ENCODE data around the gene IL1RAPL1. TPM values are rescaled to one million over a fixed set of nuclear protein-coding genes. Genes with fewer than 3 reads are reported as not detected.

Gene IL1RAPL1
- total RNA-seq, 2 experiments from 2014 or later, result not detected

- ChIA-PET CTCF (no interaction called here), POLR2A (no interaction called here)
- Histone ChIP-seq H3K4me1 (ENCODE audit: insufficient read depth, low read length) (no peaks in the 10 kb centered on the region), H3K27ac (ENCODE audit: low read depth in 1 of 2, low read length in 2 of 2) (no peak overlapping the region), H3K9me3 (ENCODE audit: control insufficient read depth in 1 of 2, insufficient read depth in 1 of 2, low read length in 2 of 2) (no peaks in the 10 kb centered on the region), H3K4me3 (ENCODE audit: low read length) (no peak overlapping the region), H3K36me3 (ENCODE audit: insufficient read depth, low read length) (no peaks in the 10 kb centered on the region), H3K27me3 (ENCODE audit: control insufficient read depth in 1 of 2, insufficient read depth in 2 of 2, low read length in 2 of 2) (no peaks in the 10 kb centered on the region)
- no peak overlapping the region for H3K27ac Mint-ChIP-seq
- DNase-seq, result no peak
- H3K27me3 Mint-ChIP-seq, result no peaks in the 10 kb centered on the region
- H3K36me3 Mint-ChIP-seq (ENCODE audit: low read depth), result no peaks in the 10 kb centered on the region
- H3K4me3 Mint-ChIP-seq, result no peak overlapping the region
- intact Hi-C loops (cut with DNase I, micrococcal nuclease), result no loop called here
- H3K9me3 Mint-ChIP-seq, result no peaks in the 10 kb centered on the region
- ATAC-seq (ENCODE audit: poor library complexity), result no peak
- no peaks in the 10 kb centered on the region for H3K4me1 Mint-ChIP-seq (ENCODE audit: low read depth)
- no peak for TF ChIP-seq CTCF (IDR thresholded peaks at IDR 0.05)
Measured at GRCh38 chrX:29890004-29890403, 1302.8 kb downstream of the IL1RAPL1 start.

GRCh38 chrX:29890646-29891200 lies 1303.5 kb downstream of the IL1RAPL1 start:
- no peak overlapping the region for H3K4me3 Mint-ChIP-seq
- Histone ChIP-seq H3K27ac (ENCODE audit: low read depth in 1 of 2, low read length in 2 of 2) (no peak overlapping the region), H3K36me3 (ENCODE audit: insufficient read depth, low read length) (no peaks in the 10 kb centered on the region), H3K27me3 (ENCODE audit: control insufficient read depth in 1 of 2, insufficient read depth in 2 of 2, low read length in 2 of 2) (no peaks in the 10 kb centered on the region), H3K9me3 (ENCODE audit: control insufficient read depth in 1 of 2, insufficient read depth in 1 of 2, low read length in 2 of 2) (no peaks in the 10 kb centered on the region), H3K4me3 (ENCODE audit: low read length) (no peak overlapping the region), H3K4me1 (ENCODE audit: insufficient read depth, low read length) (no peaks in the 10 kb centered on the region)
- intact Hi-C loops (cut with DNase I, micrococcal nuclease), result no loop called here
- no peaks in the 10 kb centered on the region for H3K27me3 Mint-ChIP-seq
- CTCF ChIA-PET, result no interaction called here
- no peak overlapping the region for H3K27ac Mint-ChIP-seq
- no peak for DNase-seq
- no peak for TF ChIP-seq CTCF (IDR thresholded peaks at IDR 0.05)
- no peaks in the 10 kb centered on the region for H3K4me1 Mint-ChIP-seq (ENCODE audit: low read depth)
- ATAC-seq (ENCODE audit: poor library complexity), result no peak
- no peaks in the 10 kb centered on the region for H3K36me3 Mint-ChIP-seq (ENCODE audit: low read depth)
- H3K9me3 Mint-ChIP-seq, result no peaks in the 10 kb centered on the region
- POLR2A ChIA-PET, result no interaction called here

GRCh38 chrX:29902004-29902403 lies 1314.8 kb downstream of the IL1RAPL1 start:
- ATAC-seq (ENCODE audit: poor library complexity) (no peak), DNase-seq (no peak)
- intact Hi-C loops (cut with DNase I, micrococcal nuclease), result no loop called here
- Mint-ChIP-seq H3K36me3 (ENCODE audit: low read depth) (no peaks in the 10 kb centered on the region), H3K4me1 (ENCODE audit: low read depth) (no peaks in the 10 kb centered on the region), H3K27ac (no peak overlapping the region), H3K4me3 (no peak overlapping the region), H3K9me3 (no peaks in the 10 kb centered on the region), H3K27me3 (no peaks in the 10 kb centered on the region)
- Histone ChIP-seq H3K4me1 (ENCODE audit: insufficient read depth, low read length) (no peaks in the 10 kb centered on the region), H3K4me3 (ENCODE audit: low read length) (no peak overlapping the region), H3K27ac (ENCODE audit: low read depth in 1 of 2, low read length in 2 of 2) (no peak overlapping the region), H3K9me3 (ENCODE audit: control insufficient read depth in 1 of 2, insufficient read depth in 1 of 2, low read length in 2 of 2) (no peaks in the 10 kb centered on the region), H3K36me3 (ENCODE audit: insufficient read depth, low read length) (no peaks in the 10 kb centered on the region), H3K27me3 (ENCODE audit: control insufficient read depth in 1 of 2, insufficient read depth in 2 of 2, low read length in 2 of 2) (no peaks in the 10 kb centered on the region)
- ChIA-PET POLR2A (no interaction called here), CTCF (no interaction called here)
- TF ChIP-seq CTCF (IDR thresholded peaks at IDR 0.05), result no peak

All from CD4-positive, alpha-beta T cell (primary cell).